Esophagus muscularis mucosa (tissue), 4 donors: ENCODE measurements around the gene KRT4. TPM values are rescaled to one million over a fixed set of nuclear protein-coding genes. Genes with fewer than 3 reads are reported as not detected.

Source experiments
- DNase-seq: peaks from one replicate; pipeline ENCODE4 v3.0.0-alpha.2; 2017; ENCODE audit errors: extremely low spot score
- H3K27ac ChIP-seq, 4 donors: fragments of 200-600 bp; sonication (generic); replicated peaks in 1 of 4; 1 replicate in 3 of 4; 2 replicates in 1 of 4; pipeline ENCODE4 v1.5.1; 2016 to 2019; ENCODE audit warnings: mild to moderate bottlenecking in 1 of 4
- H3K27me3 ChIP-seq, 4 donors: fragments of 200-600 bp; sonication (generic); one replicate each; pipeline versions ENCODE4 v1.5.1 to v1.6.0; 2016 to 2019
- H3K36me3 ChIP-seq, 4 donors: fragments of 200-600 bp; sonication (generic); one replicate each; pipeline ENCODE4 v1.5.1; 2016 to 2019
- H3K4me1 ChIP-seq, 4 donors: fragments of 200-600 bp; sonication (generic); one replicate each; pipeline ENCODE4 v1.5.1; 2016 to 2019
- H3K4me3 ChIP-seq, 4 donors: fragments of 200-600 bp; sonication (generic); 1 replicate in 2 of 4; 2 replicates in 2 of 4; pipeline ENCODE4 v1.5.1; 2016 to 2019; ENCODE audit warnings: mild to moderate bottlenecking in 4 of 4, moderate library complexity in 1 of 4
- H3K9me3 ChIP-seq, 4 donors: fragments of 200-600 bp; sonication (generic); 1 replicate in 3 of 4; 2 replicates in 1 of 4; pipeline ENCODE4 v1.5.1; 2016 to 2019
- CTCF ChIP-seq, 3 experiments: fragments of 200-600 bp in 2 of 3; fragments of 450-650 bp in 1 of 3; sonication (generic) in 2 of 3; IDR thresholded peaks; one replicate each; pipeline ENCODE4 v1.5.1; 2017 to 2019; ENCODE audit warnings: antibody characterized with exemption in 3 of 3, mild to moderate bottlenecking in 2 of 3, moderate library complexity in 1 of 3
- EP300 ChIP-seq: sonication (generic); formaldehyde crosslinking; IDR thresholded peaks from one replicate; pipeline ENCODE4 v1.6.1; 2017; ENCODE audit warnings: antibody characterized with exemption
- POLR2A ChIP-seq: fragments of 450-650 bp; IDR thresholded peaks from one replicate; pipeline ENCODE4 v1.6.1; 2017; ENCODE audit warnings: antibody characterized with exemption, moderate library complexity, mild to moderate bottlenecking, low read depth
- POLR2AphosphoS5 ChIP-seq, 2 donors: sonication (generic); formaldehyde crosslinking; IDR thresholded peaks; one replicate each; pipeline ENCODE4 v1.6.1; 2017; ENCODE audit warnings: antibody characterized with exemption in 2 of 2
- WGBS: methylation state at CpG from one replicate; pipeline ENCODE4 v1.1.5; 2018; 5-methylcytosine and 5-hydroxymethylcytosine counted together
- intact Hi-C: fragments of 100-400 bp; cut with DNase I; formaldehyde crosslinking; loops from one replicate; pipeline ENCODE4 v1.15.1; 2023
- total RNA-seq, 4 donors: library from RNA; depleted of rRNA; stranded (reverse); fragments of >200 nt; gene quantifications; one replicate each; pipeline versions ENCODE4 v1.1.0 to v1.2.1, GENCODE V29; 2016

KRT4 gene
- total RNA-seq, 4 donors from 2014 or later, result 0.13 to 5.4 (median 0.20) TPM

GRCh38 chr12:52833922-52834726 lies 20.2 kb upstream of the KRT4 start, which contains the start of gene KRT79:
Gene KRT79 (minus strand): TSS chr12:52834311. CDS start chr12:52834260, 51 bp downstream.
- Histone ChIP-seq H3K27ac (no peak within 1 kb of the TSS), H3K36me3 (no peaks in the 10 kb centered on the region), H3K27me3 (peaks cover 0 to 45% (median 0%) of the 10 kb centered on the region in 4 donors), H3K9me3 (no peaks in the 10 kb centered on the region), H3K4me3 (no peak within 1 kb of the TSS), H3K4me1 (no peaks in the 10 kb centered on the region)
- WGBS, result 86% methylated on average over 18 of the region's 22 CpGs
- TF ChIP-seq POLR2A (no peak), POLR2AphosphoS5 (IDR thresholded peaks at IDR 0.05) (no peak), EP300 (no peak), CTCF (IDR thresholded peaks at IDR 0.05) (no peak)
- no peak for DNase-seq
- intact Hi-C loops, result no loop called here

GRCh38 chr12:52832985-52833905 lies 19.3 kb upstream of the KRT4 start:
- 96% methylated on average over 17 of the region's 20 CpGs for WGBS
- H3K36me3 ChIP-seq, result no peaks in the 10 kb centered on the region
- H3K4me1 ChIP-seq, result no peaks in the 10 kb centered on the region
- H3K27ac ChIP-seq, result no peak overlapping the region
- intact Hi-C loops, result no loop called here
- no peak overlapping the region for H3K4me3 ChIP-seq
- TF ChIP-seq POLR2AphosphoS5 (IDR thresholded peaks at IDR 0.05) (no peak), EP300 (no peak)
- H3K9me3 ChIP-seq, result no peaks in the 10 kb centered on the region
- no peak for DNase-seq
- H3K27me3 ChIP-seq, result peaks cover 0 to 38% (median 0%) of the 10 kb centered on the region in 4 donors

- DNase-seq, result no peak
- Histone ChIP-seq H3K4me1 (no peaks in the 10 kb centered on the region), H3K27ac (no peak overlapping the region), H3K27me3 (peaks cover 0 to 30% (median 0%) of the 10 kb centered on the region in 4 donors), H3K36me3 (no peaks in the 10 kb centered on the region), H3K4me3 (no peak overlapping the region), H3K9me3 (no peaks in the 10 kb centered on the region)
- TF ChIP-seq POLR2A (no peak), CTCF (IDR thresholded peaks at IDR 0.05) (no peak), EP300 (no peak), POLR2AphosphoS5 (IDR thresholded peaks at IDR 0.05) (no peak)
- intact Hi-C loops, result no loop called here
- WGBS, result 79% methylated on average over 3 of the region's 3 CpGs
These were observed 18.5 kb upstream of the KRT4 start for GRCh38 chr12:52832451-52832850.

- DNase-seq, result no peak
- H3K4me3 ChIP-seq, result no peak overlapping the region
- H3K9me3 ChIP-seq, result no peaks in the 10 kb centered on the region
- no peak for TF ChIP-seq POLR2A
- TF ChIP-seq EP300, result no peak
- no peak for TF ChIP-seq CTCF (IDR thresholded peaks at IDR 0.05)
- no peak for TF ChIP-seq POLR2AphosphoS5 (IDR thresholded peaks at IDR 0.05)
- WGBS, result 83% methylated on average over 6 of the region's 7 CpGs
- peaks cover 0 to 21% (median 0%) of the 10 kb centered on the region in 4 donors for H3K27me3 ChIP-seq
- no peak overlapping the region for H3K27ac ChIP-seq
- H3K4me1 ChIP-seq, result no peaks in the 10 kb centered on the region
- no peaks in the 10 kb centered on the region for H3K36me3 ChIP-seq
- intact Hi-C loops, result no loop called here
These were observed 17.3 kb upstream of the KRT4 start for GRCh38 chr12:52831251-52831650.
